Activated naive CD4-positive, alpha-beta T cell treated with Interleukin-2 at 50 U/mL for 16 hours (primary cell): Measurements from ENCODE around the gene TSC1.
"Not testable (repeated sequence)": the region's sequence is repeated elsewhere in the genome, so short reads cannot be mapped to it uniquely, and the experiment has no call there.

Experiments used
- DNase-seq: peaks from one replicate; pipeline ENCODE4 v3.0.0-alpha.2; 2020

The TSC1 gene

GRCh38 chr9:132975961-132976360 lies 31.5 kb upstream of the TSC1 start:
- DNase-seq: no peak

DNA sequence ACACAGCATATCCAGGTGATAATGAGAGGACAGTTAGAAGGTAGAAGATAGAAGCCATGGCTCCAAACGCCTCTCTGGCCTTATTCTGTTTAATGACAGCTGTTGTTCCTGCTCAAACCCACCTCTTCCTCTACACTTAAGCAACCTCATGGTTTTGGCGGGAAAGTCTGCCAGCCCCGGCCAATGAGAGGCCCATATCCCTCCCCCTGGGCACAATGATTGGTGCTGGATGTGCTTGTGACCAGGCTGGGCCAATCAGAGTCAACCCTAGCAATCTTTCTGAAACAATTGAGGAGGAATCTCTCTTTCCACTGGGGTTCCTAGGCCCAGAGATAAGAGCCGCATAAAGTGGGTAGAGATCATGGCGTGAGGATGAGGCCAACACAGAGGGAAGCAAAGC lies 29.3 kb upstream of the TSC1 start:
- no peak for DNase-seq

- no peak for DNase-seq
These were observed 28.8 kb upstream of the TSC1 start for GRCh38 chr9:132973166-132973565.

GRCh38 chr9:132970324-132971062 lies 26.1 kb upstream of the TSC1 start:
- no peak for DNase-seq

DNA sequence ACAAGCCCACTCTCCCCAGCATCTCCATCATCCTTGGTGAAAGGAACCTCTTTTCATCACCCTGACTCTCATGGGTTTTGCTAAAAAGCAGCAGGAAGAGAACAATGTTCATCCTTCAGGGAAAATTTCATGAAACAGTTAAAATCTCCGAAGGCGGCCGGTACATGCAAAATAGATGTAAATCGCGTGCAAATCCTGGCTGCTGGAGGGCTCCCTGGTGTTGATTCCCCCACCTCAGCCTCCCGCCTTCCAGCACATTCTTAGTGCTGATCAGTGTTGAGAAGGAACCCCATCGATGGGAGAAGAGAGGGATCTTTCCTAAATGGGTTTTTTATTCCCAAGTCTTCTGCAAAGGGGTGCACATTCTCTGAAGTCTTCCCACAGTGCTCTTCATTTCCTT lies 25.4 kb upstream of the TSC1 start:
- DNase-seq: no peak

GRCh38 chr9:132967908-132968307 lies 23.5 kb upstream of the TSC1 start:
- DNase-seq: not testable (repeated sequence)

DNA sequence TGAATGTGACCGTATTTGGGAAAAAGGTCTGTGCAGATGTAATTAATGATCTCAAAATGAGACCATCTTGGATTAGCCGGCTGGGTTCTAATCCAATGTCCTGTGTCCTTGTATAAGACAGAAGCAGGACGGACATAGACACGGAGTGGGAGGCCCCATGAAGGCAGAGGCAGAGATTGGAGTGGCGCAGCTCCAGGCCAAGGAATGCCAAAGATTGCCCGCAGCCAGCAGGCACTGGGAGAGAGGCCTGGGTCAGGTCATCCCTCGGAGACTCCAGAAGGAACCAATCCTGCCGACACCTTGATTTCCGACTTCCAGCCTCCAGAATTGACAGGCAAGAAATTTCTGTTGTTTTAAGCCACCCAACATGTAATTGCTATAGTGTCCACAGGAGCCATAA lies 21.1 kb upstream of the TSC1 start:
- no peak for DNase-seq

GRCh38 chr9:132961002-132961401 lies 16.6 kb upstream of the TSC1 start:
- no peak for DNase-seq

DNA sequence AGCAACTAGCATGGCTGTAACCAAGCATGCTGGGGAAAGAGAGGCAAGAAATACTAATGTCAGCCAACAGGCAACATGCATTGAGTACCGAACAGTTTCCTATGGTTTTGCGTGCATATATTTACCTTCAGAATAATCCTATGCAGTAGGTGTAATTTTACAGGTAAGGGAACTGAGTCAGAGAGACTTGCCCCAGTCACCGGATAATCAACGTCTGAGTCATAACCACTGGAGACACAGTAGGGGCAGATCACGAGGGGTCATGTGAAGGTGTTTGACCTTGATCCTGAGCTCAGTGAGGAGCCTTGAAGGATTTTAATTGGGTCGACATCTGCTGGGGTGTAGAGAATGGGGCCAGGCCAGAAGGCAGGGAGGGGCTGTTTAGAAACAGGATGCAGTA lies 13.4 kb upstream of the TSC1 start:
- DNase-seq: no peak

GRCh38 chr9:132955768-132956167 lies 11.4 kb upstream of the TSC1 start:
- DNase-seq: no peak

DNA sequence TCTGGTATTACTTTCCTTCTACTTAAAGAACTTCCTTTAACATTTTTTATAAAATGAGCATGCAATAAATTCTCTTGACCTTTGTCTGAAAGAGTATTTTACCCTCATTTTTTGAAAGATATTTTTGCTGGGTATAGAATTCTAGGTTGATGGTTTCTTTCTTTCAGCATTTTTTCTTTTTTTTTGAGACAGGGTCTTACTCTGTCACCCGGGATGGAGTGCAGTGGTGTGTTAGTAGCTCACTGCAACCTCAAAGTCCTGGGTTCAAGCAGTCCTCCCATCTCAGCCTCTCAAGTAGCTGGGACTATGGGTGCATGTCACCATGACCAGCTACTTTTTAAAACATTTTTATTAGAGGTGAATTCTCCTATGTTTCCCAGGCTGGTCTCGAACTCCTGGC lies 10.7 kb upstream of the TSC1 start:
- no peak for DNase-seq

GRCh38 chr9:132949709-132950108 lies 5.3 kb upstream of the TSC1 start:
- DNase-seq: no peak

- DNase-seq: no peak
These were observed 4.2 kb upstream of the TSC1 start for GRCh38 chr9:132948482-132949050.

DNA sequence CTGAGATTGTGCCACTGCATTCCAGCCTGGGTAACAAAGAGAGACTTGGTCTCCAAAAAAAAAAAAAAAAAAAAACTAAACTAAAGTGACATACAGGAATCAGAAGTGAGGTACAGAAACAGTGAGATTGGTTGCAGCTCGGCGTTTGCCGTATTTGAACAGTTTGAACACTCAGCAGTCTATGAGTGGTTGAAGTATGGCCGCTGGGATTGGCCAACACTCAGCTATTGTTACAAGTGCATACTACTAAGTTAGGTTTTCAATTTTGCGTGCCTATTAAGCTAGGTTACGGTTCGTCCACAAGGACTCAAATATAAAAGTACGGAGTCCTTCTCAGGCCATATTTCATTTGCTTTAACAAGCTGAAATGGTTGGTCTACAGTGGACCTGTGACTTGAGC lies 3.3 kb upstream of the TSC1 start:
- DNase-seq: no peak

DNA sequence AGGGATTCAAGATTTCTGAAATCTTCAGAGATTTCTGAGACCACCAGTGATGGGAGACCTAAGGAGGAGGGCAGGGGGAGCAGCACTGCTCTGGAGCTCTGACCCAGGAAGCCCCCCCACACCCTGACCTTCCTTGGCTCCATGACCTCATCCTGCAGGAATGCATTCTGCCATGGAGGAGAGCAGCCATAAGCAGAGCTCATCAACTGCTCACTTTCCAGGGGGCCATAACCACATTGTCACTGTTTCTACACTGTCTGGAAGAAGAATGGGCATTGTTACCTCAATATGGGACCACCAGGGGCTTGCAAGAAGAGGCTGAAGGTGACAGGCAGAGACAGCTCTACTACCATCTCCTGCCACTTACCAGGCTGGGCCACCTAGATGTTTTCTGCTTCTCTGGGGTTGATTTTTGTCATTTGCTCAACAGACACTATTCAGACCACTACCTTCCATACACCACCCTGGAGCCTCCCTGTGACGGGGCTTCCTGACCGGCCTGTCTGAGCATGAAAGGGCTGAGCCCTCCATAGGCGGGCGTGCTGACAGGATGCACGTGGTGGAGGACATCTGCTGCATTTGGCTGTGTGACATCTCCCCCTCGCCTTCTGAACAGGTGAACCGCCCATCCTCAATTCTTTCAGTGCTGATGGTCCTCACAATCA lies 2.3 kb upstream of the TSC1 start:
- DNase-seq: no peak

GRCh38 chr9:132946211-132946610 lies 1.8 kb upstream of the TSC1 start:
- no peak for DNase-seq

DNA sequence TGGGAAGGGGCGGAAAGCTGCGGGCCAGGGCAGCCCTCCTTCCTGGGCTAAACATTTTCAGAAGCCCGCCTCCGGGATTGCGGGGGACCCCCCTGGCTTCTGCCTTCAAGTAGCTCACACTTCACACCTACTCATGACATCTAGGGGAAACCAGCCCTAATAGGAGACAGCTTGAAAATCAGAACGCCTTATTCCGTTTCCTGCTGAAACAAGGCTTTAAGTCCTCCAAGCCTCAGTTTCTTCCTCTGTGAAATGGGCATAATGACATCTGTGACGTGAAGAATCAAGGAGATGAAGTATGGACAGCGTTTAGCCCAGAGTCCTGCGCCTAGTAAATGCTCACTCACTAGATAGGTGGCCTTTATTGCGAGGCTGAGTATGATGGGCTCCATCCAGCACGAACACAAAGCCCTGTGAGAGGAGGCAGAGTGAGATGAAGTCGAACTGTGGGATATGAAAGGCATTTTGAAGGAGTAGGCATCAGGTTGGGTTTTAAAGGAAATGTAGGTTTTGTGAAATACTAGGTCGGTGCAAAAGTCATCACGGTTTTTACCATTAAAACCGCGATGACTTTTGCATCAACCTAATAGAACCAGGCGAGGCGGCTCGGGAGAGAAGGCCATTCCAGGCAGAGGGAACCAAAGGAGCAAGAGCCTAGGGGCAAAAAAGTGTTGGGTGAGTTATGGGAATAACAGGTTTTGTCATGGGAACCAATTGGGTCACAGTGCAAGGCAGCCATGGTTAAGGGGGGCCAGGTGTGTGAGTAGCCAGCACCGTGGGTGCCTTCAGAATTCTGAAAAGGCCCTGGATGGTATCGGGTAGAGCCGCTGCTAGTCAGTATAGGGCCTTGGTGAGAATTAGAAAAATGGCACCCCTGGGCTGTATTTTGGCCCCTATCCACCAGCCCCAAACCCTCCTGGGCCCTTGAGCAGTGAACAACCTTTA lies 1.0 kb upstream of the TSC1 start:
- no peak for DNase-seq

- DNase-seq: no peak
These were observed 644 bp downstream of the TSC1 start for GRCh38 chr9:132943651-132944293.

DNA sequence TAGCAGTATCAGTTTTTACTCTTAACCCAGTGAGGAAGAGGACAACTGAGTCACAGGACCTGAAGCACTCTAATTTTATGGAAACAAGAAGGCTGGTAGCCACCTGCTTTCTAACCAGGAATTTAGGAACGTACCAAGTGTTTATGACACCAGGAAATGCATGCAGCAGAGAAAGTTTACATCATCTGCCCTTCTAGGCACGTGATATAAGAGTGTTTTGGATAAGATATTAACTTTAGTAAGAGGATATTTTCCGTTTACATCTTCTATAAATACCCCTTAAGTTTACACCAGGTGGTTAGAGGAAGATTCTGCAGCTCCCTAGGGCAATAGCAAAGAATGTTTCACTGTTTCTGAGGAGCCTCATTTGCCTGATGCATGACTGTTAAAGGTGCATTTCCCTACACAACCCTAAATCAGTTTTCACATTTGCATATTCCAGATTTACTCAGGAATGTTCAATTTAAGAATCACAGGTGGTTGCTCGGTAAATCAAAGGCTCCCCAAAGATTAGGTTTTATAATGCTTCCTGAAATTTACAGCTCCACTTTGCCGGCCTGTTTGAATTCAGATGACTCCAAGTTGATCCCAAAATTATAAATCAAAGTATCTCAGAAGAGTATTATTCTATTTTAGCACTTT lies 1.8 kb downstream of the TSC1 start:
- no peak for DNase-seq

GRCh38 chr9:132939169-132939568 lies 5.2 kb downstream of the TSC1 start:
- DNase-seq: no peak

DNA sequence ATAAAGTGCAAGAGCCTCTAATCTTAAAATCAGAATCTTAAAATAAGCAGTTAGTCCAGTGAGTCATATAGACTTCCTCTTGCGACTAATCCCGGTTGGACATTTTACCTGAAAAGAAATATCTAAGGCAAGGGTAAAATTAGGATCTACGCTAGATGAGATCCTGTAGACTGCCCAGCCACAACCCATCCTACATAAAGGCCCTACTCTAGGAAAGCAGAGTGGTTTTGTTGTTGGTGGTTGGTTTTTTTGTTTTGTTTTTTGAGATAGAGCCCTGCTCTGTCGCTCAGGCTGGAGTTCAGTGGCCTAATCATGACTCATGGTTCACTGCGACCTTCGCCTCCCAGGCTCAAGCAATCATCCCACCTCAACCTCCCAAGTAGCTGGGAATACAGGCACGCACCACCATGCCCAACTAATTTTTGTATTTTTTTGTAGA lies 6.9 kb downstream of the TSC1 start:
- no peak for DNase-seq

DNA sequence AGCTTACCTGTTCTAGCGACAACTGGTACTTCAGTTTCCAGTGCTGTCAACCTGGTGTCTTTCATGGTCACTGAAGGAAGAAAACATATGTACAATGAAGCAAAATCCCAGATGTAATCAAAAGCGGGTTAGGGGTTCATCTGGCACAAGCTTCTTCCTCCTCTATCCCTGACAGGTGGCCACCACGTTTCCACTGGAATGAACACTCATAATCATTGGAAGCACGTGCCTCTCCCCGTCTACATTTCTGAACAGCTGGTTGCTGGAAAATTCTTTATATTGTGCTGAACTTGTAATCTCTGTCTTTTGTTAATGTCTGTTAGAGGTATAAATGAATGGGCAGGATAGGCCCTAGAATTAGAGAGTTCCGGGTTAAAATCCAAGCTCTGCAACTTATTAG lies 9.4 kb downstream of the TSC1 start:
- no peak for DNase-seq
